ENCODE results near the gene SMIM41.

The SMIM41 gene

GRCh38 chr12:52123487-52124186 lies 44.1 kb downstream of the SMIM41 start:
- no peak for DNase-seq

- DNase-seq = peak; percentile 60
Observed at GRCh38 chr12:52125476-52125900, 46.0 kb downstream of the SMIM41 start.

GRCh38 chr12:52126050-52126604 lies 46.6 kb downstream of the SMIM41 start:
- no peak for DNase-seq

GRCh38 chr12:52126605-52127578 lies 47.4 kb downstream of the SMIM41 start:
- no peak for DNase-seq

- DNase-seq = no peak
Observed at GRCh38 chr12:52127683-52128450, 48.4 kb downstream of the SMIM41 start.

- peak; percentile 64 for DNase-seq
Observed at GRCh38 chr12:52130711-52131110, 51.2 kb downstream of the SMIM41 start.

GRCh38 chr12:52132754-52133161 lies 53.3 kb downstream of the SMIM41 start:
- no peak for DNase-seq

- DNase-seq = no peak
Observed at GRCh38 chr12:52137746-52138145, 58.2 kb downstream of the SMIM41 start.

- DNase-seq = no peak
Observed at GRCh38 chr12:52139147-52139546, 59.6 kb downstream of the SMIM41 start.

GRCh38 chr12:52139579-52140062 lies 60.1 kb downstream of the SMIM41 start:
- DNase-seq = peak; percentile 15

- DNase-seq = no peak
Observed at GRCh38 chr12:52141306-52141705, 61.8 kb downstream of the SMIM41 start.

- no peak for DNase-seq
Observed at GRCh38 chr12:52141875-52142274, 62.4 kb downstream of the SMIM41 start.

GRCh38 chr12:52142431-52142830 lies 62.9 kb downstream of the SMIM41 start:
- DNase-seq = no peak

- no peak for DNase-seq
Observed at GRCh38 chr12:52144512-52145227, 65.2 kb downstream of the SMIM41 start.

- no peak for DNase-seq
Observed at GRCh38 chr12:52145228-52146088, 66.0 kb downstream of the SMIM41 start.

- DNase-seq = no peak
Observed at GRCh38 chr12:52146089-52146821, 66.8 kb downstream of the SMIM41 start.

- DNase-seq = no peak
Observed at GRCh38 chr12:52146822-52147366, 67.4 kb downstream of the SMIM41 start.

GRCh38 chr12:52147367-52147963 lies 68.0 kb downstream of the SMIM41 start:
- no peak for DNase-seq

GRCh38 chr12:52147964-52148463 lies 68.5 kb downstream of the SMIM41 start:
- DNase-seq = no peak

Measured in NCI-H1092 (cell line).